Fibroblast of villous mesenchyme (primary cell): ENCODE data around the gene GLTPD2. TPM values are rescaled to one million over a fixed set of nuclear protein-coding genes. Genes with fewer than 3 reads are reported as not detected.

ENCODE experiments used
- DNase-seq: peaks from one replicate; pipeline ENCODE4 v3.0.0-alpha.2; 2010; ENCODE audit warnings: low read depth
- H3K4me3 ChIP-seq: 2 replicates; pipeline ENCODE4 v1.5.1; 2011; ENCODE audit warnings: low read depth, mild to moderate bottlenecking, low read length
- total RNA-seq: library from RNA; depleted of rRNA; stranded (reverse); fragments of >200 nt; gene quantifications from 2 replicates; pipeline ENCODE4 v1.2.3, GENCODE V29; 2012
- TF ChIP-seq, protein P1 (sequence below): IDR thresholded peaks from 2 replicates; pipeline ENCODE4 v1.5.1; 2012; ENCODE audit warnings: low read depth, mild to moderate bottlenecking, low read length; ENCODE audit not compliant: insufficient read depth

Gene GLTPD2
- total RNA-seq, 1 donor = not detected

DNA sequence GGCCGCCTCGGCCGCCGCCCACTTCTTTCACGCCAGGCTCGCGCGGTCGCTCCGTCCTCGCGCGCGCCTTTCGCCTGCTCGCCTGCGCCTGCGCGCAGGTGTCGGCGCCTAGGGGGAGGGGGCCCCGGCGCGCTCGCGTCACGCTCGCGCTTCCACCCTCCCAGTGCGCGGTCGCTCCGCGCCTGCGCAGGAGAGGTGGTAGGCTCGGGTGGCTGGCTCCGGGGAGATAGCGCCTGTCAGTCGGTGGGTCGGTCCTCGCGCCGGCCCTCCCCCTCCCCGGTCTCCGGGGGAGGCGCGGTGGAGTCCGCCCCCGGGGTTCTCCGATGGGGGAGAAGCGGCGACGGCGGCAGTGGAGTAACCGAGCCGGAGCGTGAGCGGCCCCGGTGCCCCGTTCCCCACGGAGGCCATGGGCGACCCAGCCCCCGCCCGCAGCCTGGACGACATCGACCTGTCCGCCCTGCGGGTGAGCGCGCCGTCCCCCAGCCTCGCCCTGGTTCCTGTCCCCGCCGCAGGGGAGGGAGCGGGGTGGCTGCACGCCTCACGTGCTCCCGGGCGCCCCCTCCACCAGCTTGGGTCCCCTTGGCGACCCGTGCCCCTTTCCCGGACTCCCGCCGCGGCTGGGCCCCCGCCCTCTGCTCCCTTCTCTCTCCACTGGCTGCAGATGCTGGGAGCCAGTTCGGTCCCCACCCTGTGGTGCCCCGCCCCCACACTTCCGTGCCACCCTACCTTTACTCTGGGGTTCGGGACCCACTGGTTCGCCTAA, 44.6 kb downstream of the GLTPD2 start, which contains the start of gene MINK1:
TSS of gene MINK1 (plus strand) at position 163 of the 763 bp plus-strand sequence. CDS start at position 407, 244 bp downstream.
- TF ChIP-seq, protein P1, sequence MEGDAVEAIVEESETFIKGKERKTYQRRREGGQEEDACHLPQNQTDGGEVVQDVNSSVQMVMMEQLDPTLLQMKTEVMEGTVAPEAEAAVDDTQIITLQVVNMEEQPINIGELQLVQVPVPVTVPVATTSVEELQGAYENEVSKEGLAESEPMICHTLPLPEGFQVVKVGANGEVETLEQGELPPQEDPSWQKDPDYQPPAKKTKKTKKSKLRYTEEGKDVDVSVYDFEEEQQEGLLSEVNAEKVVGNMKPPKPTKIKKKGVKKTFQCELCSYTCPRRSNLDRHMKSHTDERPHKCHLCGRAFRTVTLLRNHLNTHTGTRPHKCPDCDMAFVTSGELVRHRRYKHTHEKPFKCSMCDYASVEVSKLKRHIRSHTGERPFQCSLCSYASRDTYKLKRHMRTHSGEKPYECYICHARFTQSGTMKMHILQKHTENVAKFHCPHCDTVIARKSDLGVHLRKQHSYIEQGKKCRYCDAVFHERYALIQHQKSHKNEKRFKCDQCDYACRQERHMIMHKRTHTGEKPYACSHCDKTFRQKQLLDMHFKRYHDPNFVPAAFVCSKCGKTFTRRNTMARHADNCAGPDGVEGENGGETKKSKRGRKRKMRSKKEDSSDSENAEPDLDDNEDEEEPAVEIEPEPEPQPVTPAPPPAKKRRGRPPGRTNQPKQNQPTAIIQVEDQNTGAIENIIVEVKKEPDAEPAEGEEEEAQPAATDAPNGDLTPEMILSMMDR = no peak
- H3K4me3 ChIP-seq = peak within 1 kb of the TSS; percentile 87
- DNase-seq = peak; percentile 93

GRCh38 chr17:4833941-4834680, 45.3 kb downstream of the GLTPD2 start:
- peak; percentile 80 for DNase-seq
- H3K4me3 ChIP-seq = peak overlapping the region; percentile 87
- TF ChIP-seq, protein P1 = no peak

DNA sequence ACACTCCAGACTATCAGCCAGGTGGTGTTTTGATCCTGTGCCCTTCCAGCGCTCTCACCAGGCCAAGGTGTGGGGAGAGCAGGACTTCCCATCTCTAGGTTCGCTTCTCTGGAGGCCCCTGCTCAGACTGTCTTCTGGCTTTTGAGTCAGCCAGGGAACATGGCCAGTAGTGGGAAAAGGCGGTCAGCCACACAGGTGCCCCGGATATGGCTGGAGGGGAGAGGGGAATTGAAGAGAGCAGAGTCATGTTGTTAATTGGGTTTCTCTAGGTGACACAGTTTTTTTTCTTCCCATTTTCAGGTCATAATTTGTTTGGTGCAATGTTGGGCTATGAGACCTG, 45.9 kb downstream of the GLTPD2 start:
- TF ChIP-seq, protein P1 = no peak
- H3K4me3 ChIP-seq = peak overlapping the region; percentile 87
- DNase-seq = no peak

DNA sequence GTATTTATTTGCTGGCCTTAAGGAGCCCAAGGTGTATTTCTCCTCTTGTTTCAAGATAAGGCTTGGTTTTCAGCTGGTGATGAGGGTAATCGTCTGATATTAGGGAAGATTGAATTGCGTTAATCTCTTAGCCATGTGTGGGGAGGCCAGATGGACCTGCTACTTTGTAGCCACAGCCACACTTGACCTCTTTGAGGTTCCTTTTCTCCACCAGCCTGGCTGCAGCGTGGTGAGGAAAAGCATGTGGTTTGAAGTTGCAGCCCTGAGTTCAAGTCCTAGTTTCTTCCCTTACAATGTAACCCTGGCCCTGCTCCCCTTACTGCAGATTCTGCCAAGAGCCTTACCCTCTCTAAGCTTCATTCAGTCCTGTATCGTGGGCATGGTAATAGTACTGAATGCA, 47.5 kb downstream of the GLTPD2 start:
- no peak for DNase-seq
- H3K4me3 ChIP-seq = no peak overlapping the region
- TF ChIP-seq, protein P1 = no peak

DNA sequence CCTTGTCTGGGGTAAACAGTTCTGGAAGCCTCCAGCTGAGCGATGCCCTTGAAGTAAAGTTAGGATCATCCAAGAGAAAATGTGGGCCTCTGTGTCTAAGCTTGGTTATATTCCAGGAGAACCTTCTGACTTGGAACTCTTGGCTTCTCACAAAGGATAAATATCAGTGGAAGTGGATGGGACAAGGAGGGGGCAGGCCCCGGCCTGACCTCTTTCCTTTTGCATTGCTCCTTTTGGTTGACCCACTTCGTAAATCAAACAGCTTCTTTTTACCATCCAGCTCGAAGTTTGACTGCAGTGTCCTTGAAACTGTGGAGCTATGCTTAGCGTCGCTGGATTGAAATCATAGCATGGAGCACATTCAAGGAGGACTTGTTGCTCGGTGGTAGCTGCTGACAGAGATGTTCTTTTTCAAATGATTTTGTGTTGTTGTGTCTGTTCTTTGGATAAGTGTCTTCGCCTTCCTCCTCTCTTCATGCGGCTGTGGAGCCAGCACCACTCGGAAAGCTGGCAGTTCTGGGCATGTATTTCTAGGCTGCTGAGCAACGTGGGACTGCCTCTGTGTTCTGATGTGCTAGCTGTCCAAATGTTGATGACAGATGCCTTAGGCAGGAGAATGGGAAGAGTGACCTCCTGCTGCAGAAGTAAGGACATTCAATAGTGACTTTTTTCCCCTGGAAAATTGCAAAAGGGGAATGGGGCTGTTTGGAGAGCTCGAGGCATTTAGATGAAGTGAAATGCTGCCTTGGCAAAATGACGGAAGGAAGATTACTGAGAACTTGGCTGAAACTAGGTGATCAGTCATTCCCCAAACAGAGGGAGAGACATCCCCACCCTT, 48.9 kb downstream of the GLTPD2 start:
- TF ChIP-seq, protein P1 = no peak
- no peak for DNase-seq
- H3K4me3 ChIP-seq = no peak overlapping the region

DNA sequence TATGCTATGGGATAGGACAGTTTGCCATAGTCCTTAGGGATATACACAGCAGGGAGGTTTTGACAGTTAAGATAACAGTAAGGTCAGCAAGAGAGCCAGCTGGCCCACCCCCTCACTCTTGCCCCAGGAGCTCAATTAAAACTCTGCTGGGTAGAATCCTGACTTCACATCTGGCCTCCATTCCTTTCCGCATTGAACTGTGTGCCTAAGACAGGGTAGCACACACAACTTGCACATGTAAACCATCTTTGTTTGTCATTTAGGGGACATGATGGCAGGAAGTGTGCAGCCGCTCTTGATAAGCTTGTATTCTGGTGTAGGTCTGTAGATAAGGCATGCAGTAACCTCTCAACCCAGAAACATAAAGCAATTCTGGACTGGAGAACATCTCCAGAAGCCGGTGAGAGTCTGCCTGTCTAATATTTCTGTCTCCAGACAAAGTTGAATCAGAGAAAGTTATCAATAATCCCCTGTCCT, 49.6 kb downstream of the GLTPD2 start:
- no peak overlapping the region for H3K4me3 ChIP-seq
- no peak for DNase-seq
- TF ChIP-seq, protein P1 = no peak
